GM18508 (cell line): Measurements from ENCODE around the gene PPM1G.
"Not testable (repeated sequence)": the region's sequence is repeated elsewhere in the genome, so short reads cannot be mapped to it uniquely, and the experiment has no call there.

ENCODE experiments used
- ATAC-seq: cut with Tn5 transposase; IDR thresholded peaks from one replicate; pipeline ENCODE4 v1.9.1; 2021; ENCODE audit warnings: moderate number of reproducible peaks; ENCODE audit not compliant: insufficient read depth, unreplicated experiment

Gene PPM1G

DNA sequence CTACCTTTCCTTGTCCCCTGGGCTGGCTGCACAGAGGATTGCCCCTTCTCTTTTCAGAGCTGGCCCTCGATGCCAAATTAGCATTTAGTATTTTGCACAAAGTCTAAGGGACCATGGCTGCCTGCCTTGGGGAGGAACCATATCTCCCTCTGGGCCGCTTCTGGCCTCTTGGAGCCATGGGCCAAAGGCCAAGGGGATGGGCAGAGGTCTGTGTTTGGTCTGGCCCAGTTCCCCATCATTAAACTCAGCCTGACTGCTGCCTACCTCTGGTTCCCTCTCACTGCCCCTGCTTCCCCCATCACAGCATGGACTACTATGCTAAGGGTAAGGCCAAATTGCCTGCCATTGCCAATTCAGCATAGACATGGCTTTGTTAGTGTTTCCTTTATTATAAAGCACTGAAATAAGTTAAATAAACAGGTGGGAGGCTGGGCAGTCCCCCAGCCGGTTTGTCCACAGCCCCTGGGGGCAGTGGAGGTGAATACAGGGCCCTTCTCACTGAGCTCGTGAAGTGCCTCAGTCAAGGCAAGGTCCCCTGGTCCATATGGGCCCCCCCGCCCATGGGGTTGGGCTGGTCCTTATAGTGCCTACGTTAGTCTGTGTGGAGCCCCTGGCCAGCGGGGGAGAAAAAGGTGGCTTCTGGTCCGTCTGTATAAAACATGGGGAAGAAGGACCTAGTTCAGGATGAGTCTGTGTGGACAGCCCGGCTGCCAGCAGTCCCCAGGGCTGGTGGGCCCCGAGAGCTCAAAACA lies 32.3 kb downstream of the PPM1G start:
- no peak for ATAC-seq

DNA sequence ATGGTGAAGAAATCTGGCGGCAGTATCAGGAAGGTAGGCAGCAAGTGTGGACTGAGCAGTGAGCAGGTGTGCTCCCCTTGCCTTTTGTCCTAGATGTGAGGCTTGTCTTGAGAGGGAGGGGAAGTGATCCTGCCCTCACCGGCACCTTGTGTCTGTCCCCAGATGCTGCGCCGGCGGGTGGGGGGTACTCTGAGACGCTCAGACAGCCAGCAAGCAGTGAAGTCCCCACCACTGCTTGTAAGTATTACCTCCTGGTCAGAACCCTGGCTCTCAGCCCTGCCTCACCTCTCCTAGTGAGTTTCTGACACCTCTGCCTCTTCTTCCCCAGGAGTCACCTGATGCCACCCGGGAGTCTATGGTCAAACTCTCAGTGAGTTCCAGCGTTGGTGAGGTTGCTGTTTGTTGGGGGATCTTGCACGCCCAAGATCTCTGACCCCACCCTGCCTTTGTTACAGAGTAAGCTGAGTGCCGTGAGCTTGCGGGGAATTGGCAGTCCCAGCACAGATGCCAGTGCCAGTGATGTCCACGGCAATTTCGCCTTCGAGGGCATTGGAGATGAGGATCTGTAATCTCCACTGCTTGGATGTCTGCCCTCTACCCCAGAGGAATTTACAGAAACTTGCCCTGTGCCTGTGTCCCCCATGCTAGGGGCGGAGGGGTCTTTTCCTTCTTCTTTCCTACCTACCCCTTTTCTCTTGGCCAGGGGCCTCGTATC lies 33.1 kb downstream of the PPM1G start:
- no peak for ATAC-seq

DNA sequence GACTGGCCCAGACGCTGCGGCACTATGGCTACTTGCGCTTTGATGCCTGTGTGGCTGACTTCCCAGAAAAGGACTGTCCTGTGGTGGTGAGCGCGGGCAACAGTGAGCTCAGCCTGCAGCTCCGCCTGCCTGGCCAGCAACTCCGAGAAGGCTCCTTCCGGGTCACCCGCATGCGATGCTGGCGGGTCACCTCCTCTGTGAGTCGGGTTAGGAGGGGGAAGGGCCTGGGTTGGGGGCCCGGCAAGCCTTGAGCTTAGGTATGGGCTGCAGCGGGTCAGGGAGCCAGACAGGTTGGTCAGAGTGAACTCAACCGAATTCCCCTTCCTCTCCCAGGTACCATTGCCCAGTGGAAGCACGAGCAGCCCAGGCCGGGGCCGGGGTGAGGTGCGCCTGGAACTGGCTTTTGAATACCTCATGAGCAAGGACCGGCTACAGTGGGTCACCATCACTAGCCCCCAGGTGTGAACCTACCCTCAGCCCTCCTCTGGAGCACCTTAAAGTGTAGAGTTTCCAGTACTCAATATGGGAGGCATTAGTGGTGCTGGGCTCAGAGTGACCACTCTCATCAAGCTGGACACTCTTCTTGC lies 33.8 kb downstream of the PPM1G start:
- ATAC-seq: no peak

DNA sequence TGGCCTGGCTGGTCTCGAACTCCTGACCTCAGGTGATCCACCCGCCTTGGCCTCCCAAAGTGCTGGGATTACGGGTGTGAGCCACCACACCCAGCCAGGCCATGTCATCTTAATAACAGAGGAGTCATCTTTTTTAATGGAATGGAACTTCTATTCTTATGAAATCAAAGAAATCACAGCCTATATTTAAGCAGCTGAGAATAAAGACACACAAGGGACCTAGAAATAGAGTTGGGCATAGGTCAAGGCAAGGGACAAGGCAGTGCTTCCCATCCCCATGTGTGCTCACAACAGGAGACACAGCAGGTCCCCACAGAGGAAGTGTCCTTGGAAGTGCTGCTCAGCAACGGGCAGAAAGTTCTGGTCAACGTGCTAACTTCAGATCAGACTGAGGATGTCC lies 35.8 kb downstream of the PPM1G start:
- no peak for ATAC-seq

DNA sequence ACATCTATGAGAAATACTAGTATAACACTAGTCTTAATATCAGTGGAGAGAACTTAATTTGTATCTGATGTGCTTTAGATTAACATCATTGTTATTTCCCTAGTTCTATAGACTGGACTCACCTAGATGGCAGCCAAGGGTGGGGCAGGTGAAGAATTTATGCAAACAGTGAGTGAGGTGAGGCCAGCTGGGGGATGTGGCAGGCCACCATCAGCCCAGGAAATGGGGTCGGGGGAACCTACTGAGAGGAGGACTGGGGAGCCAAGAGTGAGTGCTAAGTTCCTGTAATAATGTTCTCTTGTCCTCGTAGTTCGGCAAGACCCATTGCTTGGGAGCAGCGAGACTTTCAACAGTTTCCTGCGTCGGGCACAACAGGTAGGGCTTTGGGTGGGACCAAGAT lies 36.5 kb downstream of the PPM1G start:
- ATAC-seq: no peak

DNA sequence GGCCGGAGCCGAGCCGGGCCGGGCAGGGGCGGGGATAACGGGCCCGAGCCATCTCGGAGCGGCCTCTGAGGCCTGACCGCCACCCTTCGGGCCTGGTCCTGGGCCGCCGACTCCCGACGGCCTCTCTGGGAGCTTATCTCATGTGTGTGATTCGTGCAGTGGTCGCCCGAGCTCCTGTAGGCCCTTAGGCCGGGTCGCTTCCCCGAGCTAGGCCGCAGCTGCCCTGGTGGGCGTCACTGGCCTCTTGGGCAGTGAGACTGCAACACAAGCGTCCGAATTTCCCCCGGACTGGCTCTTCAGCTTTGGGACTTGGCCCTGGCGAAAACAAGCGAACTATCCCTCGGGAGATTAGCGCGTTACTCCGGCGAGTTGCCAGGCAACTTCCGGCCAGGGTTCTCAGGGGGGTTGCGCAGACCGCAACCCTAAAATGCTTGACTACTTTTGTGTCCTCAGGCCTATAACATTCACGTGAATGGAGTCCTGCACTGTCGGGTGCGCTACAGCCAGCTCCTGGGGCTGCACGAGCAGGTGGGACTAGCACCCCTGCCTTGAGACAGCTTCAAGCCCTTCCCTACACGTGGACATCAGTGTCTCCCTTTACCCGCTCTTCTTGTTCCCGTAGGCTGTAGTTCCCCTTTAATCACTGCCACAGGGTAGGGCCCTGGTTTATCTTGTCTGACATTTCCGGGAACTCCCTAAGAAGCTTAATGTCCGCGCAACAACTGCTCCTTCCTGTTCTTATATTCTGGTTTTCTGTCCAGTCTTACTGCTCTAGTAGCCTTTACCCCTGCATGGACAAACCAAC lies 38.4 kb downstream of the PPM1G start:
- no peak for ATAC-seq

DNA sequence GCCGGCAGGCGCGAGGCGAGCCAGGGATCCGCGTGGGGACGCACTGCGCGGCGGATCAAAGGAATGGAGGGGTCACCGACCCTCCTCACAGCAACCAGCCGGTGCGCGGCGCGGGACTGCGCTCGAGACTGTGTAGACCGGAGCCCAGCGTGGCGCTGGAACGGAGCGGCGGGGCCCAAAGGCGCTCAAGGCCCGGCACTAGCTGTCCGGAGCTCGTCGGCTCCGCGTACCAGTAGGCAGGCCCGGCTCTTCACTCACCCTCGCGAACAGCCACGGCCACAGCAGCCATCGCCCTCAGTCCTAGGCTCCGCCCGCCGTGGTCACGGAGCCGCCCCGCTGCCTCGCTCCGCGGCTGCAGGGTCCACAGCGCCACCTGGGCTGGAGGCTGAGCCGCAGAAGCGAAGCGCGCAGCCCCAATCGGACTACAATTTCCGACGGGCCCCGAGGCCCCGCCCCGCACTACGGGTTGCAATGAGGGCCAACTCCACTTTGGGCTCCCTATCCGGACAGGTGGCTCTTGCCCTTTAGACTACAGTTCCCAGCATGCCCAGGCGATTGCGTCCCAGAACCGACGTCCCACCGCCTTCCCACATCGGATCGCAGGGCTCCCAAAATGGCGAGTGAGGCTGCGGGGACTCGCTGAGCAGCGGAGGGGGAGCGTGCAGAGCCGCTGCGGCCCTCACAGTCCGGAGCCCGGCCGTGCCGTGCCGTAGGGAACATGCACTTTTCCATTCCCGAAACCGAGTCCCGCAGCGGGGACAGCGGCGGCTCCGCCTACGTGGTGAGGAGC lies 39.2 kb downstream of the PPM1G start, which contains the start of the genes EIF2B4 and SNX17:
Gene EIF2B4, minus strand, starts transcription at position 313 of the 790 bp plus-strand sequence. Its CDS starts 24 bp downstream, at position 289.
Gene SNX17, plus strand, starts transcription at position 591 of the 790 bp plus-strand sequence. Its CDS starts 128 bp downstream, at position 719.
- ATAC-seq: peak; percentile 78

DNA sequence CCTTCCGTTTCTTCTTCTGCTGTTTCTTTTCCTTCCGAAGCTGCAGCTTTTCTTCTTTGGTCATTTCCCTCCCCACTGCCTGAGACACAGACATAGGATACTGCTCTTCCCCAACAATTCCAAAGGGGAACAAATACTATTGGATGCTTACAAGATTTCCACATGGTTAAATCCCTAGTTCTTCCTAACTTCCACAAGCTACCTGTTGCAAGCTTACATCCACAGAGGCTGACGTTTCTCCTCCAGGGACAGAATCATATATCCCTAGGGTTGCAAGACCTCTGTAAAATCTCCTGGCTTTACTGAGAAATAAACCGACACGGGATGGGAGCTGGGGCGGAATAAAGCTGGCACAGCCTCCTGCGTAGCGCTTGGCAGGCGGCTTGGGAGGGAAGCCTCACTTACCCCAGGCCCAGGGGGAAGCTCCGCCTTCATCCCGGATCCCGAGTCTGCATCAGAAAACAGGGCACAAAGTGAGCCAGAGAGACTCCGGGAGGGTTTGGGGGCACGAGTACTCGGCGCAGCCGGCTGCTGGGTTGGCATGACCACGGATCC lies 39.8 kb downstream of the PPM1G start:
- no peak for ATAC-seq

DNA sequence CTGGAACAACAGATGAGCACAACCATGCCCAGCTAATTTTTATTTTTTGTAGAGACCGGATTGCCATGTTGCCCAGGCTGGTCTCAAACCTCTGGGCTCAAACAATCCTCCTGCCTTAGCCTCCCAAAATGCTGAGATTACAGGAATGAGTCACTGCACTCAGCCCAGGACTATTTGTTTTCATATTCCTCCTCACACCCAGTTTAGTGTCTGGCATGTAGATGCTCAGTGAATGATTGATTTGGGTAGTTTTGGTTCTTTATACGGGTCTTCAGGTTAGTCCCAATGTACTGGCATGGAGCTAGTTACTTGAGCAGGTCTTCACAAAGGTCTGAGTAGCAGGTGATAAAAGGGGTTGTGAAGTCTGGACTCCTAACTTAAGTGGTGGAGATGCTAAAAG lies 45.5 kb downstream of the PPM1G start:
- no peak for ATAC-seq

DNA sequence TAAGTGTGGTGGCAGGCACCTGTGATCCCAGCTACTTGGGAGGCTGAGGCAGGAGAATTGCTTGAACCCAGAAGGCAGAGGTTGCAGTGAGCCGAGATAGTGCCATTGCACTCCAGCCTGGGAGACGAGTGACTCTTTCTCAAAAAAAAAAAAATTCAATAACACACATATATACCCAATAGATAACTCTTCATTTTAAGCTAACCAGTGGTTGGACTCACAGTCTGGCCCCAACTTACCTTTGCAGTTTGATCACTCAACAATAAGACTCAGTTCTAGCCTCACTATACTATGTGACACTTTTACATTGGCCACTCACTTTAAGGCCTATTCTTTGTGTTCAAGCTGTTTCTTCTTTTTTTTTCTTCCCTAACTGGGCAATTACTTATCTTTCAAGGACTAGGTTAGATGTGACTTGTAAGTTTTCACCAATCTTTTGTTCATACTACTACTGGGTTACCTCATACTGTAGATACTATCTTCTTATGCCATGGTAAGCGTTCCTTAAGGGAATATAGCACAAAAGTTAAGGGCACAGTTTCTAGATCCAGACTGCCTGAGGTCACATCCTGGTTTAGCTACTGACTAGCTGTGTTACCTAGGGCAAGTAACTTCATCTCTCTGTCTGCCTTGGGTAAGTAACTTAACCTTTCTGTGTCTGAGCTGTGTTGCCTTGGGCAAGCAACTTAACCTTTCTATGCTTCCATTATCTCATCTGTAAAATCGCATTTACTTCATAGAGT lies 46.5 kb downstream of the PPM1G start:
- ATAC-seq: no peak

DNA sequence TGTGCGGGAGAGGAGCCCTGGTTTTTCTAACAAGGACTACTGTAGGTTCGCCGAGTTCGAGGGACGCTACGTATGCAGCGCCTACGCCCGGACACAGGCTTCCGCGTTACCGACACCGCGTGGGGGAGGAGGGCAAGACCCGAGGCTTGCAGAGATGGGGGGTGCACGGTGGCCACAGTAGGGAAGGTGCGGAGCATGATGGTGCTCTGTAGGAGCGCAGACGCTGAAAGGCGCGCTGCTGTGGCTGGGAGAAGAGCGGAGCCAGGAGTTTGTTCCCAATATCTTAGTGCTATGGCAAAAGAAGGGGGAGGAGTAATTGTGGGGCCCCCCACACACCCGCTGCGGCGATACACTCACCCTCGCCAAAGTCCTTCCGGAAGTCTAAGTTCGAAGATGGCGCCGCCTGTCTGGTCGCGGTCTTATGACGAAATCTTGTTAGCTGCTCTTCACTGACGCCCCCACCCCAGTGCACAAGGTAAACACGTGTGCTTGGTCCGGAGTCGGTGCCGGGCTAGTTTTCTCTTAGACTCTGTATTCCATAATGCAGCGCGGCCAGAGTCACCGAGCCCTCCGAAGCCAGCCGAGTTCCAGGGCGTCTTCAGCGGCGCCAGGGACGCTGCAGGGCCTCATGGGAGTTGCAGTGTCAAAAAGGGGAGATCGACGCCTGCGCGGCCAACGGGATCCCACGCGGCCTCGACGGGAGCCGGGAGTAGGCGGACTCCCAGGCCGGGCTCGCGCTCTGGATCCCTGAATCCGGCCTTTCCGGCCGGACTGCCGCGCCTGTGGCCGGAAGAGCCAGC lies 52.8 kb downstream of the PPM1G start, which contains the start of gene GTF3C2:
Gene GTF3C2, minus strand, starts transcription at position 383 of the 800 bp plus-strand sequence. CDS start 13,210 bp downstream, outside the sequence.
- ATAC-seq: peak; percentile 55

DNA sequence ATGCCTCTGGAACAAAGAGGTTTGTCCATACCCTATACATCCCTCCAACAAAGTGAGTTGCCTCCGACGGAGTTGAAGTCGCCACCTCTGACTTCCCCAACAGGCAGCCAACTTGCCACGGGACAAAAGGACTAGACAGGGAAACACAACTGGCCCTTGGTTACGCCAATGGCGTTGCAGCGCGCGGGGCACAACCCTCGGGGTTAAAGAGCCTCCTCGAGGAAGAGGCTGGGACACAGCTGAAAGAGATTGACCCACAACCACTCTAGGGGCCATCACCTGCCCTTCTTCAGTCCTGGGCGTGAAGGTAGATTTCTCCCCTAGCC lies 53.4 kb downstream of the PPM1G start:
- ATAC-seq: peak; percentile 11

DNA sequence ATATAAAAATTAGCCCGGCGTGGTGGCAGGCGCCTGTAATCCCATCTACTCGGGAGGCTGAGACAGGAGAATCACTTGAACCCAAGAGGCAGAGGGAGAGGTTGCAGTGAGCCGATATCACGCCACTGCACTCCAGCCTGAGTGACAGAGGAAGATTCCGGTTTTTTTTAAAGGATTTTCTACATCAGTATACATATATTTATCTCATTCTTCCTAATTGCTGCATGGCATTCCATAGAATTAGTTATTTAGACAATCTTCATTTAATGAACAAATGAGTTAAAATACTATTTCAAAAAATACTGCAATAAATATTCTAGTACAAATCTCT lies 54.8 kb downstream of the PPM1G start:
- ATAC-seq: no peak

DNA sequence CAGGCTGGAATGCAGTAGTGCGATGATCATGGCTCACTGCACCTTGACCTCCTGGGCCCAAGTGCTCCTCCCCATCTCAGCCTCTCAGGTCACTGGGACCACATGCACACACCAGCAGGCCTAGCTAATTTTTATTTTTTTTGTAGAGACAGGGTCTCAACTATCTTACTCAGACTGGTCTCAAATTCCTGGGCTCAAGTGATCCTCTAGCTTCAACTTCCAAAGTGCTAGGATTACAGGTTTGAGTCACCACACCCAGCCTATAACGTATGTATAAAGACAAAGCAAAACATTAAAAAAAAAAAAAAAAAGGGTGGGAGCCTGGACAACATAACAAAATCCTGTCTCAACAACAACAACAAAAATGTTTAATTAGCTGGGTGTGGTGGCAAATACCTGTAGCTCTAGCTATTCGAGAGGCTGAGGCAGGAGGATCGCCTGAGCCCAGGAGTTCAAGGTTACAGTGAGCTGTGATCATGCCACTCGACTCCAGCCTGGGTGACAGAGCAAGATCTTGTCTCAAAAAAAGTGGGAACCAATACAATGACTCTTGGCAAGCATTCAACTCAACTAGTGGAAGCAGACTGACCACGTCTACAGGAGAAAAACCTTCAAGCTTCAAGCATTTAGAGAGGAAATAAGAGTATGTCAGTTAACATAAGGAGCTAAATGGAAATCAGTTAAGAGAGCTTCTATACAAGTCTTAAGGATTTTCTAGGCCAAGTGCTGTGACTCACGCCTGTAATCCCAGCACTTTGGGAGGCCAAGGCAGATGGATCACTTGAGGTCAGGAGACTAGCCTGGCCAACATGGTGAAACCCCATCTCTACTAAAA lies 55.4 kb downstream of the PPM1G start:
- no peak for ATAC-seq

DNA sequence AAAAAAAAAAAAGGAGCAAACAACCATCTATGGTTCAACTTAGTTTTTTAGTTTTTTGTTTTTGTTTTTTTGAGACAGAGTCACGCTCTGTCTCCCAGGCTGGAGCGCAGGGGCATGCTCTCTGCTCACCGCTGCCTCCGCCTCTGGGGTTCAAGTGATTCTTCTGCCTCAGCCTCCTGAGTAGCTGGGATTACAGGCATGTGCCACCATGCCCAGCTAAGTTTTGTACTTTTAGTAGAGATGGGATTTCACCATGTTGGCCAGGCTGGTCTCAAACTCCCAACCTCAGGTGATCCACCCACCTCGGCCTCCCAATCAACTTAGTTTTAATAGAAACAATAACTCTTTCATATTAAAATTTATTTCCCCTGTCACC lies 56.0 kb downstream of the PPM1G start:
- not testable (repeated sequence) for ATAC-seq

DNA sequence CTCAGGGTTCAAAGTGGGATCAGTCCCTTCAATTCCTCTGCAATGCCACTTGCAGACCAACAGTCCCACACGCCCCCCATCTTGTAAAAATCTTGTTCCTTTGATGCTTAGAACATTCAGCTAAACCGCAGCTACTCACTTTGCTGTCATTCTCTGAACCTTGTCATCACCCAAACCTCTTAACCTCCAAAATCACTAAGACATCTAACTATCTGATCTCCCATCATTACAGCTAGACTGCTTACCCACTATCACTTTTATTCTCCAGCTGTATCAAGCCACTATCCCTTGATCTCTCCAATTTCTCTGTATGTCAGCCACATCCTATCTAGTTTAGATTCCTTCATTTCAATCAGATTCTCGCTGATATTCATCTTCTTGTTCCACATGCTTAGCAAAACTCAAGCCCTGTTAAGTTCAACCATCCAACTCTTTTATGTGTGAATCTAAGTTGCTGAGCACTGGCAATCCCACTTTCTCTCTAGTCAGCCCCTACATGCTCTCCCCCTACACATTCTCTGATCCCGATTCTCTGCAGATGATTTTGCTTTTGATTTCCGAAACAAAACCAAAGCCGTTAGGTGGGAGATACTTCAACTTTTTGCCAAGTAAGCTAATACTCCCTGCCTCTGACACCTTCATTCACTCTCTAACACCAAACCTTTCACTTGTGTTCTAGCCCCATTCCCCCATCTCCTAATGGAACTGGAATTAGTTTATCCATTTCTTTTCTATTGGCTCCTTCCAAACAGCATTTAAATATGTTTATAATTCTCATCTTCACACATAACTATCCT lies 57.4 kb downstream of the PPM1G start:
- ATAC-seq: no peak
